HG02938 (cell line): ENCODE measurements around the gene REEP1.

Experiments
- ATAC-seq: cut with Tn5 transposase; IDR thresholded peaks from one replicate; pipeline ENCODE4 v1.9.1; 2021; ENCODE audit warnings: mild to moderate bottlenecking, moderate library complexity; ENCODE audit not compliant: unreplicated experiment

REEP1 gene

GRCh38 chr2:86337244-86337835 is at the start of gene REEP1:
TSS of gene REEP1 (minus strand) at chr2:86337626. CDS start at chr2:86337510, 116 bp downstream.
- no peak for ATAC-seq

GRCh38 chr2:86383844-86384243 is 46.4 kb upstream of the REEP1 start:
- ATAC-seq, result no peak

GRCh38 chr2:86382698-86383097 is 45.3 kb upstream of the REEP1 start:
- ATAC-seq, result no peak

- no peak for ATAC-seq
Observed at GRCh38 chr2:86382108-86382507, 44.7 kb upstream of the REEP1 start.

GRCh38 chr2:86378469-86378868 is 41.0 kb upstream of the REEP1 start:
- ATAC-seq, result no peak

GRCh38 chr2:86375623-86376022 is 38.2 kb upstream of the REEP1 start:
- no peak for ATAC-seq

GRCh38 chr2:86372641-86373502 is 35.4 kb upstream of the REEP1 start:
- no peak for ATAC-seq

- ATAC-seq, result no peak
Observed at GRCh38 chr2:86372133-86372532, 34.7 kb upstream of the REEP1 start.

- ATAC-seq, result no peak
Observed at GRCh38 chr2:86371527-86371926, 34.1 kb upstream of the REEP1 start.

GRCh38 chr2:86370579-86370978 is 33.2 kb upstream of the REEP1 start:
- no peak for ATAC-seq

- ATAC-seq, result no peak
Observed at GRCh38 chr2:86368161-86368824, 30.9 kb upstream of the REEP1 start.

GRCh38 chr2:86367499-86367777 is 30.0 kb upstream of the REEP1 start:
- no peak for ATAC-seq

GRCh38 chr2:86366651-86367498 is 29.4 kb upstream of the REEP1 start:
- ATAC-seq, result no peak

- no peak for ATAC-seq
Observed at GRCh38 chr2:86364894-86365293, 27.5 kb upstream of the REEP1 start.

- no peak for ATAC-seq
Observed at GRCh38 chr2:86360776-86361175, 23.4 kb upstream of the REEP1 start.

GRCh38 chr2:86358957-86359356 is 21.5 kb upstream of the REEP1 start:
- ATAC-seq, result peak; percentile 95

GRCh38 chr2:86357392-86357963 is 20.1 kb upstream of the REEP1 start:
- no peak for ATAC-seq

- no peak for ATAC-seq
Observed at GRCh38 chr2:86352727-86353221, 15.3 kb upstream of the REEP1 start.

GRCh38 chr2:86352137-86352726 is 14.8 kb upstream of the REEP1 start:
- no peak for ATAC-seq

- no peak for ATAC-seq
Observed at GRCh38 chr2:86350751-86351150, 13.3 kb upstream of the REEP1 start.
